ENCODE results near the gene ZNF346.

- TF ChIP-seq CTCF (IDR thresholded peaks at IDR 0.05 in 4 of 5, conservative IDR thresholded peaks at IDR 0.05 in 1 of 5) (no peak), POLR2A (IDR thresholded peaks at IDR 0.05) (no peak)
Observed at GRCh38 chr5:177070536-177071191, 48.2 kb downstream of the ZNF346 start.

Data from gastrocnemius medialis (tissue), 4 donors.